Mesendoderm (in vitro differentiated cells): ENCODE measurements around the gene CEMIP.
"Not testable (repeated sequence)": the region's sequence is repeated elsewhere in the genome, so short reads cannot be mapped to it uniquely, and the experiment has no call there.

Experiments
- DNase-seq: peaks from one replicate; pipeline ENCODE4 v3.0.0; 2013
- H2AK5ac ChIP-seq: 2 replicates; pipeline ENCODE4 v1.6.1; 2013; ENCODE audit warnings: low read length, inconsistent platforms
- H2BK120ac ChIP-seq: 2 replicates; pipeline ENCODE4 v1.6.1; 2013; ENCODE audit warnings: low read depth, mild to moderate bottlenecking, low read length, moderate library complexity, mixed read lengths
- H2BK15ac ChIP-seq: replicated peaks from 2 replicates; pipeline ENCODE4 v1.6.1; 2013; ENCODE audit warnings: low read depth, mild to moderate bottlenecking, moderate library complexity
- H2BK5ac ChIP-seq: 2 replicates; pipeline ENCODE4 v1.6.1; 2013; ENCODE audit warnings: low read length, inconsistent platforms
- H3K18ac ChIP-seq: 2 replicates; pipeline ENCODE4 v1.6.1; 2013; ENCODE audit warnings: mild to moderate bottlenecking, low read length, mixed read lengths
- H3K23ac ChIP-seq: one replicate; pipeline ENCODE4 v1.6.1; 2013; ENCODE audit warnings: low read length
- H3K27ac ChIP-seq: 2 replicates; pipeline ENCODE4 v1.5.1; 2013; ENCODE audit warnings: low read depth, mild to moderate bottlenecking, inconsistent platforms, low read length, moderate library complexity
- H3K27me3 ChIP-seq: 2 replicates; pipeline ENCODE4 v1.6.1; 2013; ENCODE audit warnings: low read length, control low read depth, mild to moderate bottlenecking, inconsistent platforms; ENCODE audit not compliant: insufficient read depth, poor library complexity
- H3K36me3 ChIP-seq: 2 replicates; pipeline ENCODE4 v1.6.1; 2013; ENCODE audit warnings: low read length, inconsistent platforms; ENCODE audit not compliant: control insufficient read depth, insufficient read depth
- H3K4ac ChIP-seq: one replicate; pipeline ENCODE4 v1.6.1; 2013; ENCODE audit warnings: low read depth, mild to moderate bottlenecking, low read length, moderate library complexity
- H3K4me1 ChIP-seq: 2 replicates; pipeline ENCODE4 v1.6.1; 2013; ENCODE audit warnings: low read depth, low read length, inconsistent platforms; ENCODE audit not compliant: control insufficient read depth
- H3K4me2 ChIP-seq: 2 replicates; pipeline ENCODE4 v1.6.1; 2013; ENCODE audit warnings: low read length
- H3K4me3 ChIP-seq: 2 replicates; pipeline ENCODE4 v1.5.1; 2013; ENCODE audit warnings: mild to moderate bottlenecking, low read length
- H3K56ac ChIP-seq: one replicate; pipeline ENCODE4 v1.6.1; 2013; ENCODE audit warnings: low read length
- H3K79me1 ChIP-seq: 2 replicates; pipeline ENCODE4 v1.6.1; 2013; ENCODE audit warnings: low read length, inconsistent platforms
- H3K79me2 ChIP-seq: 2 replicates; pipeline ENCODE4 v1.6.1; 2013; ENCODE audit warnings: mild to moderate bottlenecking, low read length; ENCODE audit not compliant: control insufficient read depth, insufficient read depth
- H3K9ac ChIP-seq: 2 replicates; pipeline ENCODE4 v1.6.1; 2013; ENCODE audit warnings: low read length, inconsistent platforms
- H4K5ac ChIP-seq: one replicate; pipeline ENCODE4 v1.6.1; 2013; ENCODE audit warnings: low read length
- H4K8ac ChIP-seq: one replicate; pipeline ENCODE4 v1.6.1; 2013; ENCODE audit warnings: low read depth, mild to moderate bottlenecking, control low read depth, low read length, moderate library complexity
- WGBS: extraction: QIAGEN DNeasy Blood & Tissue Kit; methylation state at CpG from one replicate; pipeline ENCODE4 v1.1.7; 2013; ENCODE audit warnings: low lambda C conversion rate, missing lambda C conversion rate; ENCODE audit not compliant: insufficient coverage; ENCODE audit errors: extremely low coverage; 5-methylcytosine and 5-hydroxymethylcytosine counted together

The CEMIP gene

DNA sequence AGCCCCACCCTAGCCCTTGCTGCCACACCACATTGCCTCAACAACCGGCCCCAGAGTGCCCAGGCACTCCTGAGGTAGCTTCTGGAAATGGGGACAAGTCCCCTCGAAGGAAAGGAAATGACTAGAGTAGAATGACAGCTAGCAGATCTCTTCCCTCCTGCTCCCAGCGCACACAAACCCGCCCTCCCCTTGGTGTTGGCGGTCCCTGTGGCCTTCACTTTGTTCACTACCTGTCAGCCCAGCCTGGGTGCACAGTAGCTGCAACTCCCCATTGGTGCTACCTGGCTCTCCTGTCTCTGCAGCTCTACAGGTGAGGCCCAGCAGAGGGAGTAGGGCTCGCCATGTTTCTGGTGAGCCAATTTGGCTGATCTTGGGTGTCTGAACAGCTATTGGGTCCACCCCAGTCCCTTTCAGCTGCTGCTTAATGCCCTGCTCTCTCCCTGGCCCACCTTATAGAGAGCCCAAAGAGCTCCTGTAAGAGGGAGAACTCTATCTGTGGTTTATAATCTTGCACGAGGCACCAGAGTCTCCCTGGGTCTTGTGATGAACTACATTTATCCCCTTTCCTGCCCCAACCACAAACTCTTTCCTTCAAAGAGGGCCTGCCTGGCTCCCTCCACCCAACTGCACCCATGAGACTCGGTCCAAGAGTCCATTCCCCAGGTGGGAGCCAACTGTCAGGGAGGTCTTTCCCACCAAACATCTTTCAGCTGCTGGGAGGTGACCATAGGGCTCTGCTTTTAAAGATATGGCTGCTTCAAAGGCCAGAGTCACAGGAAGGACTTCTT, 171.3 kb downstream of the CEMIP start:
- H3K27ac ChIP-seq: no peak overlapping the region
- no peaks in the 10 kb centered on the region for H3K79me2 ChIP-seq
- no peak overlapping the region for H2BK120ac ChIP-seq
- no CpG with 5 or more reads among the region's 8 CpGs for WGBS
- H4K8ac ChIP-seq: no peak overlapping the region
- H3K4me1 ChIP-seq: peaks cover 8% of the 10 kb centered on the region
- H3K27me3 ChIP-seq: no peaks in the 10 kb centered on the region
- H3K4me3 ChIP-seq: no peak overlapping the region
- H3K79me1 ChIP-seq: no peaks in the 10 kb centered on the region
- no peak overlapping the region for H3K9ac ChIP-seq
- no peak overlapping the region for H2AK5ac ChIP-seq
- no peak overlapping the region for H3K23ac ChIP-seq
- no peak overlapping the region for H3K18ac ChIP-seq
- no peak overlapping the region for H3K4me2 ChIP-seq
- H2BK5ac ChIP-seq: no peak overlapping the region
- no peak overlapping the region for H3K4ac ChIP-seq
- H3K36me3 ChIP-seq: peaks cover 3% of the 10 kb centered on the region
- DNase-seq: no peak
- no peak overlapping the region for H3K56ac ChIP-seq
- H4K5ac ChIP-seq: no peak overlapping the region
- no peak overlapping the region for H2BK15ac ChIP-seq

DNA sequence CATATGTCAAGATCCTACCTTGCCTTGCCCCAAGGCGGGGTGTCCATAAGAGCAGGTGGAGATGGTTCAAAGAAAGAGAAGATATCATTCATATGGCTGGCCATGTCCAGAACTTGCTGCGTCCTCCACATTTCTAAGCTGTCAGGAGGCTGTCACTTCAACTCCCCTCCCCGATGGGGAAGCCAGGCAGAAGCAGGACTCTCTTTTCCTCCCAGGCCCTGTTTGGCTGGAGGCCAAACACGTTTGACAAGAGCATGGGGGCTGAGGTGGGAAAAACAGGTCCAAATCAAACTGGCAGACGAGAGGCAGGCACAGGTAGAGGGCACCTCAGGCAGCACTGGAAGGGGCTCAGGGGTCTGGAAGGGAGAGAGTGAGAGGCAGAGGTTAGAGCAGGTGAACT, 172.8 kb downstream of the CEMIP start:
- Histone ChIP-seq H3K27ac (no peak overlapping the region), H3K4me1 (peaks cover 8% of the 10 kb centered on the region), H3K4ac (no peak overlapping the region), H4K8ac (no peak overlapping the region), H3K36me3 (peaks cover 3% of the 10 kb centered on the region), H2BK5ac (no peak overlapping the region), H2BK120ac (no peak overlapping the region), H2AK5ac (no peak overlapping the region), H3K56ac (no peak overlapping the region), H3K4me3 (no peak overlapping the region), H3K4me2 (no peak overlapping the region), H3K27me3 (no peaks in the 10 kb centered on the region), H3K18ac (no peak overlapping the region), H3K79me2 (no peaks in the 10 kb centered on the region), H2BK15ac (no peak overlapping the region), H4K5ac (no peak overlapping the region), H3K79me1 (no peaks in the 10 kb centered on the region), H3K23ac (no peak overlapping the region), H3K9ac (no peak overlapping the region)
- no CpG with 5 or more reads among the region's 5 CpGs for WGBS
- no peak for DNase-seq

DNA sequence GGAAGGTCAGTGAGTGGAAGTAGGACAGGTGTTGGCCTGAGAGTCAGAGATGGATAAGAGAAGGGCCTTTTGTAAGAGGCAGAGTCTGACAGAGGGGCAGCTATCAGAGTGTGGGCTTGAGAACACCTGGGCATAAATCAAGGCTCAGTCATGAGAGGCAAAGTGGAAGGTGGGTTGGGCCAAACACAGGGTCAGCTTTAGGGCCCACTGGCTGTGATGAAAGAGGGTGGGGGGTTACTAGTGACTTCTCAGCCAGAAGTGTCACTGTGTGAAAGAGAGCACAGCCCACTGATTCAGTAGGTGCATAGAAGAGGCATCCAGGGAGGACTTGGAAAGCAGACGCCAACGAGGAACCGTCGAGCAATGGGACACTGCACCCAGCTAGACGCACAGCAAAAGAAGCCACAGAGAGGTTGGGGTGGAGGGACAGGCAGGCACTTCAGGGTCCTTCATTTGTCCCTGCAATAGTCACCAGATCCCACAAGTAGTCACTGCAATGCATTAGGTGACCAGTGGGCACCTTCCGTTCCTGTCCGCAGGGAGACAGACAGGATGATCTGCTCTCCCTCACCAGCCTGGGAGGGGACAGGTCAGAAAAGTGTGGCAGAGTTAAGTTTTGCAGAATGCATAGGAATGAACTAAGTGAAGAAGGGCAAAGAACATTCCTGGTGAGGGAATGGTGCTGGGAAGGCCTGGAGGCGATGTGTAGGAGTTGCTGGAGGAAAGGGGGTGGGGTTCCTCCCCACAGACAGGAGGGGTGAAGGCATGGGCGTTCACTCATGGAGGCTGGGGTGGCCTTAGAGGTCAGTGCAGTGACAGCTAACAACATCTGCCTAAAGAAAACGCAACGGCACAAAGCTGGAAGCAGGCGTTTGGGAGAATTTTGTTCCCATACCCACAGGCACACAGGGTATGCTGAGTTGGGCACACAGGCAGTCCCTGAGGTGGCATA, 174.1 kb downstream of the CEMIP start:
- Histone ChIP-seq H3K4ac (no peak overlapping the region), H3K9ac (no peak overlapping the region), H3K23ac (no peak overlapping the region), H3K79me1 (no peaks in the 10 kb centered on the region), H4K5ac (no peak overlapping the region), H2BK120ac (no peak overlapping the region), H3K56ac (peak overlapping the region; percentile 68), H3K79me2 (no peaks in the 10 kb centered on the region), H2BK5ac (peak overlapping the region; percentile 81), H3K18ac (no peak overlapping the region), H3K27ac (no peak overlapping the region), H2AK5ac (no peak overlapping the region), H2BK15ac (no peak overlapping the region), H3K27me3 (no peaks in the 10 kb centered on the region), H3K36me3 (peaks cover 2% of the 10 kb centered on the region), H4K8ac (no peak overlapping the region), H3K4me2 (no peak overlapping the region), H3K4me3 (no peak overlapping the region), H3K4me1 (peaks cover 8% of the 10 kb centered on the region)
- no CpG with 5 or more reads among the region's 12 CpGs for WGBS
- DNase-seq: no peak

DNA sequence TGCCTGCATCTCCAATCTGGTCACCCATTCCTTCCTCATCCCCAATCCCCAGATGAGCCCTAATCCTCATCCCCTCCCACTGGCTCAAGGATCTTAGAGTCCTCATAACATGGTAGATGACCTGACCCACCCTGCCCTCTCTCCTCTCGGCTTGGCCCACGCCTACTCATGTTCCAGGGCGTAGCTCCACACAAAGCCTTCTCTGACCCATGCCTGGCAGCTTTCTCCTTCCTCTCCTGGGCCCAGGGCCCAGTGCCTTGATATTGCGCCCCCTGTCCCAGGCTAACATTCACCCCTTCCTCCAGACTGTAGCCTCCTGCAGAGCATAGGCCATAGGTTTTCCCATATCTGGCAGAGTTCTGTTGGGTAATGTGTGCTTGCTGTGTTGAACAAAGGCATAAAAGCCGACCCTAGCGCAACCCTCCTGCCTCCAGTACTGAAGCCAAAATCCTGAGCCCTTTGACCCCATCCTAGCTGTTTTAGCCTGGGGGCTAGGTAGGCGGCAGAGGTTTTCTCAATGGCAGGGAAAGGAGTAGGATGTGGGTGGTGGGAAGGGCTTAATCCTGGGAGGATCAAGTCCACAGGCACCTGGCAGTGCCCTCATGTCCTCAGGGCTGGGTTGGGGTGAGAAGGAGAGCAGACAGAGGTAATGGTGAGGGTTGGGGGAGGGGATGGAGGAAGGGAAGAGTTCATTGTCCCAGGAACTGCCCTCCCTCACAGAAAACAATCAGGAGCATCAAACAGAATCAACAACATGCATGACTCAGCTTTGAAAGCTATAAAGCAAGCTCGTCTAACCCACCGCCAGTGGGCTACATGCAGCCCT, 175.0 kb downstream of the CEMIP start:
- H3K4ac ChIP-seq: peak overlapping the region; percentile 49
- no peak overlapping the region for H4K8ac ChIP-seq
- H3K27ac ChIP-seq: peak overlapping the region; percentile 6
- no CpG with 5 or more reads among the region's 9 CpGs for WGBS
- peaks cover 8% of the 10 kb centered on the region for H3K4me1 ChIP-seq
- H3K27me3 ChIP-seq: no peaks in the 10 kb centered on the region
- H3K56ac ChIP-seq: peak overlapping the region; percentile 68
- peaks cover 2% of the 10 kb centered on the region for H3K36me3 ChIP-seq
- H3K4me2 ChIP-seq: no peak overlapping the region
- H2AK5ac ChIP-seq: no peak overlapping the region
- no peaks in the 10 kb centered on the region for H3K79me1 ChIP-seq
- peak; percentile 95 for DNase-seq
- H3K79me2 ChIP-seq: no peaks in the 10 kb centered on the region
- H2BK15ac ChIP-seq: no peak overlapping the region
- peak overlapping the region; percentile 81 for H2BK5ac ChIP-seq
- no peak overlapping the region for H3K9ac ChIP-seq
- H4K5ac ChIP-seq: no peak overlapping the region
- H3K23ac ChIP-seq: no peak overlapping the region
- H2BK120ac ChIP-seq: no peak overlapping the region
- H3K18ac ChIP-seq: peak overlapping the region; percentile 44
- no peak overlapping the region for H3K4me3 ChIP-seq

DNA sequence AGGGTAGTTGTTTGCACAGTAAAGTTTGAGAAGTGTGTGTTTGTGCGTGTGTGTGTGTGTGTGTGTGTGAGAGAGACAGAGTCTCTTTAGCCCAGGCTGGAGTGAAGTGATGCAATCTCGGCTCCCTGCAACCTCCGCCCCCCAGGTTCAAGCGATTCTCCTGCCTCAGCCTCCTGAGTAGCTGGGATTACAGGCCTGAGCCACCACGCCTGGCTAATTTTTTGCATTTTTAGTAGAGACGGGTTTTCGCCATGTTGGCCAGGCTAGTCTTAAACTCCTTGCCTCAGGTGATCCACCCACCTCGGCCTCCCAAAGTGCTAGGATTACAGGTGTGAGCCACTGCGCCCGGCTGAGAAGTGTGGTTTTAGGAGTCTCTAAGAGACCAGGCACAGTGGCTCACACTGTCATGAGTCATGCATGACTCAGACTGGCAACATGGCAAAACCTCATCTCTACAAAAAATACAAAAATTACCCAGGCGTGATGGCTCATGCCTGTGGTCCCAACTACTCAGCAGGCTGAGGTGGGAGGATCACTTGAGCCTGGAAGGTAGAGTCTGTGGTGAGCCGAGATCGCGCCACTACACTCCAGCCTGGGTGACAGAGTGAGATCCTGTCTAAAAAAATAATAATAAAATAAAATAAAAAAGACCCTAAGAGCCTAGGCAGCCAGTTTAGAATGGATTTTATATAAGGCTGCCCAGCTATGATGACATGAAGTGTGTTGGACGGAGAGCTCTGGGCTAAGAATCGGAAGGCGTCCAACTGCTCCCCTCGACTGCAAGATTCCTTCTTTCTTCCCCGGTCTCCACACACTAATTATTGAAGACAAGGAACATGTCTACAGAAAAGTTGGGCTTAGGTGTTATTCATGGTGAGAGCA, 176.6 kb downstream of the CEMIP start:
- H2AK5ac ChIP-seq, H2BK5ac ChIP-seq, H4K5ac ChIP-seq, H4K8ac ChIP-seq, H3K4me2 ChIP-seq, H3K23ac ChIP-seq, H3K9ac ChIP-seq, H3K56ac ChIP-seq, H3K4me1 ChIP-seq, H3K18ac ChIP-seq, H3K79me1 ChIP-seq, H3K27me3 ChIP-seq, H3K4me3 ChIP-seq, H2BK15ac ChIP-seq, H3K79me2 ChIP-seq, H2BK120ac ChIP-seq, H3K36me3 ChIP-seq, H3K27ac ChIP-seq: not testable (repeated sequence)
- peak overlapping the region; percentile 21 for H3K4ac ChIP-seq
- WGBS: no CpG with 5 or more reads among the region's 19 CpGs
- peak; percentile 60 for DNase-seq
